K562 (cell line): ENCODE results near the gene CSNK1D. TPM values are rescaled to one million over a fixed set of nuclear protein-coding genes. Genes with fewer than 3 reads are reported as not detected.
A peak's percentile ranks its signal among the peaks of the same experiment; 100 is the strongest.

Source experiments
- CBX2 ChIP-seq: fragments of 200-600 bp; sonication (generic); IDR thresholded peaks from one replicate; pipeline ENCODE4 v1.6.1; 2012; ENCODE audit warnings: mild to moderate bottlenecking, low read length, inconsistent platforms; ENCODE audit not compliant: insufficient read depth, poor library complexity, severe bottlenecking
- CEBPG ChIP-seq, 3 experiments: fragments of 200-800 bp in 1 of 3; sonication (Bioruptor generic) in 1 of 3; sonication (generic) in 1 of 3; formaldehyde crosslinking in 1 of 3; IDR thresholded peaks in 2 of 3; conservative IDR thresholded peaks in 1 of 3; 2 replicates each; pipeline versions ENCODE4 v1.6.1 to v1.8.0; 2016 to 2022; ENCODE audit warnings: missing compliant biosample characterization in 2 of 3, missing genetic modification characterization in 2 of 3, mild to moderate bottlenecking in 1 of 3, missing genetic modification reagents in 1 of 3
- HLTF ChIP-seq: fragments of 450-650 bp; IDR thresholded peaks from 2 replicates; pipeline ENCODE4 v1.6.1; 2016
- MTF1 ChIP-seq: fragments of 250-450 bp; sonication (Bioruptor Pico); IDR thresholded peaks from 2 replicates; pipeline ENCODE4 v1.9.0; 2021; ENCODE audit warnings: moderate library complexity, mild to moderate bottlenecking, inconsistent platforms, borderline replicate concordance
- NFIC ChIP-seq: fragments of 450-650 bp; IDR thresholded peaks from 2 replicates; pipeline ENCODE4 v1.6.1; 2017; ENCODE audit warnings: mild to moderate bottlenecking, inconsistent platforms
- SAFB ChIP-seq: fragments of 200-400 bp; formaldehyde crosslinking; IDR thresholded peaks from 2 replicates; pipeline ENCODE4 v1.6.1; 2017; ENCODE audit warnings: low read depth, low read length, borderline replicate concordance
- STAG1 ChIP-seq: sonication (generic); formaldehyde crosslinking; IDR thresholded peaks from 2 replicates; pipeline ENCODE4 v1.5.0; 2020; ENCODE audit warnings: missing genetic modification reagents, borderline replicate concordance
- XRCC5 ChIP-seq: fragments of 200-400 bp; formaldehyde crosslinking; IDR thresholded peaks from 2 replicates; pipeline ENCODE4 v1.6.1; 2017; ENCODE audit warnings: low read depth, mild to moderate bottlenecking, low read length
- YBX1 ChIP-seq: fragments of 450-650 bp; IDR thresholded peaks from 2 replicates; pipeline ENCODE4 v1.7.1; 2016; ENCODE audit warnings: mild to moderate bottlenecking
- YY1 ChIP-seq, 3 experiments: IDR thresholded peaks; 2 replicates each; pipeline ENCODE4 v1.6.1; 2011; ENCODE audit warnings: low read length in 2 of 3, mild to moderate bottlenecking in 2 of 3, moderate library complexity in 2 of 3, borderline replicate concordance in 1 of 3, control low read depth in 1 of 3, low read depth in 1 of 3; ENCODE audit not compliant: insufficient read depth in 3 of 3, insufficient replicate concordance in 2 of 3, control insufficient read depth in 1 of 3, insufficient read length in 1 of 3; ENCODE audit errors: extremely low read depth in 1 of 3
- ZNF146 ChIP-seq: IDR thresholded peaks from one replicate; pipeline ENCODE4 v1.6.1; 2018; ENCODE audit warnings: missing compliant biosample characterization; ENCODE audit not compliant: unreplicated experiment
- polyA plus RNA-seq, 8 experiments: library from polyadenylated mRNA; depleted of rRNA in 4 of 8; stranded (reverse) in 5 of 8; unstranded in 3 of 8; fragments of >200 nt; fragmentation: Nextera tagmentation in 2 of 8; fragmentation: Illumina TruSeq in 1 of 8; extraction: Ambion mirVana in 2 of 8; extraction: Trizol in 1 of 8; gene quantifications; 2 replicates each; pipeline versions ENCODE4 v1.2.1 to v1.2.3, GENCODE V29; 2011 to 2014; ENCODE audit warnings: inconsistent platforms in 1 of 8, missing spikeins in 1 of 8
- total RNA-seq, 7 experiments: library from RNA; depleted of rRNA in 6 of 7; stranded (reverse); fragments of >200 nt in 6 of 7; fragmentation: Illumina TruSeq in 2 of 7; extraction: Trizol in 2 of 7; gene quantifications; 2 replicates each; pipeline versions ENCODE4 v1.2.1 to v1.2.3, GENCODE V29; 2011 to 2021; ENCODE audit warnings: low replicate concordance in 1 of 7
- TF ChIP-seq, protein P1 (sequence below): fragments of 450-650 bp; IDR thresholded peaks from 2 replicates; pipeline ENCODE4 v1.6.1; 2016
- TF ChIP-seq, protein P2 (sequence below): fragments of 250-450 bp; sonication (Bioruptor Pico); IDR thresholded peaks from 2 replicates; pipeline ENCODE4 v1.4.0; 2020; ENCODE audit warnings: mild to moderate bottlenecking, moderate library complexity, borderline replicate concordance
- TF ChIP-seq, protein P3 (sequence below), 2 experiments: fragments of 450-650 bp in 1 of 2; sonication (generic) in 1 of 2; formaldehyde crosslinking in 1 of 2; IDR thresholded peaks in 1 of 2; conservative IDR thresholded peaks in 1 of 2; 2 replicates each; pipeline versions ENCODE4 v1.6.1 to v1.8.1; 2016 to 2023; ENCODE audit warnings: mild to moderate bottlenecking in 2 of 2, moderate library complexity in 2 of 2, inconsistent platforms in 1 of 2, missing genetic modification reagents in 1 of 2
- TF ChIP-seq, protein P4 (sequence below): fragments of 450-650 bp; IDR thresholded peaks from 2 replicates; pipeline ENCODE4 v1.6.1; 2017; ENCODE audit warnings: antibody characterized with exemption, mild to moderate bottlenecking

The CSNK1D gene
- total and polyA plus RNA-seq, 9 of the 15 experiments (the other 6 are each of a cell fraction or from before 2014, with no cell fraction given): 6.5 to 133 (median 41.3) TPM

DNA sequence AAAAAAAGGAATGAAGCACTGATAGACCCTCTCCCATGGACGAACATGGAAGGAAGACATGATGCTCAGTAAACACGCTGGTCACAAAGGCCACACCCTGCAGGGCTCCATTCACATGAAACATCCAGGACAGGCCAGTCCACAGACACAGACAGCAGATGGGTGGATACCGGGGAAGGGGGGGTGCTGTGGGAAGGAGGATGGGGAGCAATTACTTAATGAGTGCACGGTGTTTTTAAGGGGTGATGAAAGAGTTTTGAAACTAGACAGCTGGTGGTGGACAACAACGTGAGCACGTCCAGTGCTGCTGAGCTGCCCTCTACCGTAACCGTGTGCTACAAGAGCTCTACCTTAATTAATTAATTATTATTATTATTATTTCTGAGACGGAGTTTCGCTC lies 50.7 kb downstream of the CSNK1D start (continued):
- TF ChIP-seq, protein P1, sequence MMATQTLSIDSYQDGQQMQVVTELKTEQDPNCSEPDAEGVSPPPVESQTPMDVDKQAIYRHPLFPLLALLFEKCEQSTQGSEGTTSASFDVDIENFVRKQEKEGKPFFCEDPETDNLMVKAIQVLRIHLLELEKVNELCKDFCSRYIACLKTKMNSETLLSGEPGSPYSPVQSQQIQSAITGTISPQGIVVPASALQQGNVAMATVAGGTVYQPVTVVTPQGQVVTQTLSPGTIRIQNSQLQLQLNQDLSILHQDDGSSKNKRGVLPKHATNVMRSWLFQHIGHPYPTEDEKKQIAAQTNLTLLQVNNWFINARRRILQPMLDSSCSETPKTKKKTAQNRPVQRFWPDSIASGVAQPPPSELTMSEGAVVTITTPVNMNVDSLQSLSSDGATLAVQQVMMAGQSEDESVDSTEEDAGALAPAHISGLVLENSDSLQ: no peak
- TF ChIP-seq MTF1 (no peak), SAFB (no peak), YBX1 (no peak), CBX2 (no peak), XRCC5 (no peak), ZNF146 (CRISPR knock-in tag) (no peak), STAG1 (CRISPR knock-in tag) (no peak), YY1 (IDR thresholded peaks at IDR 0.05; ENCODE audit: borderline replicate concordance in 1 of 3, control insufficient read depth in 1 of 3, extremely low read depth in 1 of 3, insufficient read depth in 3 of 3, insufficient read length in 1 of 3, insufficient replicate concordance in 2 of 3, low read depth in 1 of 3, low read length in 2 of 3) (no peak), HLTF (no peak), CEBPG (CRISPR knock-in tag; IDR thresholded peaks at IDR 0.05) (no peak), CEBPG (tag; conservative IDR thresholded peaks at IDR 0.05 in 1 of 2, IDR thresholded peaks at IDR 0.05 in 1 of 2) (peak in 1 of 2 experiments; percentile 73; a peak in 2 of 4 replicates), NFIC (no peak)
- TF ChIP-seq, protein P2, sequence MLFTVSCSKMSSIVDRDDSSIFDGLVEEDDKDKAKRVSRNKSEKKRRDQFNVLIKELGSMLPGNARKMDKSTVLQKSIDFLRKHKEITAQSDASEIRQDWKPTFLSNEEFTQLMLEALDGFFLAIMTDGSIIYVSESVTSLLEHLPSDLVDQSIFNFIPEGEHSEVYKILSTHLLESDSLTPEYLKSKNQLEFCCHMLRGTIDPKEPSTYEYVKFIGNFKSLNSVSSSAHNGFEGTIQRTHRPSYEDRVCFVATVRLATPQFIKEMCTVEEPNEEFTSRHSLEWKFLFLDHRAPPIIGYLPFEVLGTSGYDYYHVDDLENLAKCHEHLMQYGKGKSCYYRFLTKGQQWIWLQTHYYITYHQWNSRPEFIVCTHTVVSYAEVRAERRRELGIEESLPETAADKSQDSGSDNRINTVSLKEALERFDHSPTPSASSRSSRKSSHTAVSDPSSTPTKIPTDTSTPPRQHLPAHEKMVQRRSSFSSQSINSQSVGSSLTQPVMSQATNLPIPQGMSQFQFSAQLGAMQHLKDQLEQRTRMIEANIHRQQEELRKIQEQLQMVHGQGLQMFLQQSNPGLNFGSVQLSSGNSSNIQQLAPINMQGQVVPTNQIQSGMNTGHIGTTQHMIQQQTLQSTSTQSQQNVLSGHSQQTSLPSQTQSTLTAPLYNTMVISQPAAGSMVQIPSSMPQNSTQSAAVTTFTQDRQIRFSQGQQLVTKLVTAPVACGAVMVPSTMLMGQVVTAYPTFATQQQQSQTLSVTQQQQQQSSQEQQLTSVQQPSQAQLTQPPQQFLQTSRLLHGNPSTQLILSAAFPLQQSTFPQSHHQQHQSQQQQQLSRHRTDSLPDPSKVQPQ (CRISPR knock-in tag): no peak
- TF ChIP-seq, protein P3, sequence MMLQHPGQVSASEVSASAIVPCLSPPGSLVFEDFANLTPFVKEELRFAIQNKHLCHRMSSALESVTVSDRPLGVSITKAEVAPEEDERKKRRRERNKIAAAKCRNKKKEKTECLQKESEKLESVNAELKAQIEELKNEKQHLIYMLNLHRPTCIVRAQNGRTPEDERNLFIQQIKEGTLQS (IDR thresholded peaks at IDR 0.05): peak; percentile 20; the same call in 1 of the 2 replicates
- TF ChIP-seq, protein P3 (CRISPR knock-in tag; conservative IDR thresholded peaks at IDR 0.05): no peak
- TF ChIP-seq, protein P4, sequence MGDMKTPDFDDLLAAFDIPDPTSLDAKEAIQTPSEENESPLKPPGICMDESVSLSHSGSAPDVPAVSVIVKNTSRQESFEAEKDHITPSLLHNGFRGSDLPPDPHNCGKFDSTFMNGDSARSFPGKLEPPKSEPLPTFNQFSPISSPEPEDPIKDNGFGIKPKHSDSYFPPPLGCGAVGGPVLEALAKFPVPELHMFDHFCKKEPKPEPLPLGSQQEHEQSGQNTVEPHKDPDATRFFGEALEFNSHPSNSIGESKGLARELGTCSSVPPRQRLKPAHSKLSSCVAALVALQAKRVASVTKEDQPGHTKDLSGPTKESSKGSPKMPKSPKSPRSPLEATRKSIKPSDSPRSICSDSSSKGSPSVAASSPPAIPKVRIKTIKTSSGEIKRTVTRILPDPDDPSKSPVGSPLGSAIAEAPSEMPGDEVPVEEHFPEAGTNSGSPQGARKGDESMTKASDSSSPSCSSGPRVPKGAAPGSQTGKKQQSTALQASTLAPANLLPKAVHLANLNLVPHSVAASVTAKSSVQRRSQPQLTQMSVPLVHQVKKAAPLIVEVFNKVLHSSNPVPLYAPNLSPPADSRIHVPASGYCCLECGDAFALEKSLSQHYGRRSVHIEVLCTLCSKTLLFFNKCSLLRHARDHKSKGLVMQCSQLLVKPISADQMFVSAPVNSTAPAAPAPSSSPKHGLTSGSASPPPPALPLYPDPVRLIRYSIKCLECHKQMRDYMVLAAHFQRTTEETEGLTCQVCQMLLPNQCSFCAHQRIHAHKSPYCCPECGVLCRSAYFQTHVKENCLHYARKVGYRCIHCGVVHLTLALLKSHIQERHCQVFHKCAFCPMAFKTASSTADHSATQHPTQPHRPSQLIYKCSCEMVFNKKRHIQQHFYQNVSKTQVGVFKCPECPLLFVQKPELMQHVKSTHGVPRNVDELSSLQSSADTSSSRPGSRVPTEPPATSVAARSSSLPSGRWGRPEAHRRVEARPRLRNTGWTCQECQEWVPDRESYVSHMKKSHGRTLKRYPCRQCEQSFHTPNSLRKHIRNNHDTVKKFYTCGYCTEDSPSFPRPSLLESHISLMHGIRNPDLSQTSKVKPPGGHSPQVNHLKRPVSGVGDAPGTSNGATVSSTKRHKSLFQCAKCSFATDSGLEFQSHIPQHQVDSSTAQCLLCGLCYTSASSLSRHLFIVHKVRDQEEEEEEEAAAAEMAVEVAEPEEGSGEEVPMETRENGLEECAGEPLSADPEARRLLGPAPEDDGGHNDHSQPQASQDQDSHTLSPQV: no peak
